ENCODE results near the gene PPA1. TPM values are rescaled to one million over a fixed set of nuclear protein-coding genes. Genes with fewer than 3 reads are reported as not detected.

Gene PPA1
- total RNA-seq, 1 donor from 2014 or later, result 119 TPM

GRCh38 chr10:70221030-70221429, 12.2 kb downstream of the PPA1 start:
- Mint-ChIP-seq H3K9me3 (ENCODE audit: low read depth) (no peaks in the 10 kb centered on the region), H3K4me3 (ENCODE audit: low read depth) (no peak overlapping the region), H3K36me3 (ENCODE audit: insufficient read depth) (peaks cover 12% of the 10 kb centered on the region), H3K27me3 (no peaks in the 10 kb centered on the region), H3K4me1 (ENCODE audit: low read depth) (peaks cover 18% of the 10 kb centered on the region), H3K27ac (no peak overlapping the region)
- TF ChIP-seq CTCF (IDR thresholded peaks at IDR 0.05; ENCODE audit: unreplicated experiment), result no peak
- no peak for DNase-seq (ENCODE audit: low spot score, unreplicated experiment)

GRCh38 chr10:70212879-70213278, 20.4 kb downstream of the PPA1 start:
- Mint-ChIP-seq H3K36me3 (ENCODE audit: insufficient read depth) (peaks cover 29% of the 10 kb centered on the region), H3K4me1 (ENCODE audit: low read depth) (no peaks in the 10 kb centered on the region), H3K4me3 (ENCODE audit: low read depth) (no peak overlapping the region), H3K27ac (no peak overlapping the region), H3K27me3 (no peaks in the 10 kb centered on the region), H3K9me3 (ENCODE audit: low read depth) (no peaks in the 10 kb centered on the region)
- TF ChIP-seq CTCF (IDR thresholded peaks at IDR 0.05; ENCODE audit: unreplicated experiment), result no peak
- DNase-seq (ENCODE audit: low spot score, unreplicated experiment), result no peak

GRCh38 chr10:70212277-70212676, 21.0 kb downstream of the PPA1 start:
- H3K4me1 Mint-ChIP-seq (ENCODE audit: low read depth), result no peaks in the 10 kb centered on the region

GRCh38 chr10:70206762-70207161, 26.5 kb downstream of the PPA1 start:
- Mint-ChIP-seq H3K27ac (no peak overlapping the region), H3K4me3 (ENCODE audit: low read depth) (no peak overlapping the region), H3K9me3 (ENCODE audit: low read depth) (no peaks in the 10 kb centered on the region), H3K27me3 (no peaks in the 10 kb centered on the region), H3K36me3 (ENCODE audit: insufficient read depth) (peaks cover 34% of the 10 kb centered on the region), H3K4me1 (ENCODE audit: low read depth) (no peaks in the 10 kb centered on the region)
- no peak for TF ChIP-seq CTCF (IDR thresholded peaks at IDR 0.05; ENCODE audit: unreplicated experiment)
- no peak for DNase-seq (ENCODE audit: low spot score, unreplicated experiment)

More at GRCh38 chr10:70212277-70212676, 21.0 kb downstream of the PPA1 start:
- H3K9me3 Mint-ChIP-seq (ENCODE audit: low read depth), result no peaks in the 10 kb centered on the region
- peaks cover 31% of the 10 kb centered on the region for H3K36me3 Mint-ChIP-seq (ENCODE audit: insufficient read depth)
- no peak for TF ChIP-seq CTCF (IDR thresholded peaks at IDR 0.05; ENCODE audit: unreplicated experiment)
- no peak overlapping the region for H3K4me3 Mint-ChIP-seq (ENCODE audit: low read depth)
- no peak overlapping the region for H3K27ac Mint-ChIP-seq
- H3K27me3 Mint-ChIP-seq, result no peaks in the 10 kb centered on the region
- no peak for DNase-seq (ENCODE audit: low spot score, unreplicated experiment)

GRCh38 chr10:70201105-70201504, 32.1 kb downstream of the PPA1 start:
- TF ChIP-seq CTCF (IDR thresholded peaks at IDR 0.05; ENCODE audit: unreplicated experiment), result no peak
- Mint-ChIP-seq H3K27me3 (no peaks in the 10 kb centered on the region), H3K4me1 (ENCODE audit: low read depth) (no peaks in the 10 kb centered on the region), H3K4me3 (ENCODE audit: low read depth) (no peak overlapping the region), H3K9me3 (ENCODE audit: low read depth) (no peaks in the 10 kb centered on the region), H3K36me3 (ENCODE audit: insufficient read depth) (peaks cover 39% of the 10 kb centered on the region), H3K27ac (no peak overlapping the region)
- DNase-seq (ENCODE audit: low spot score, unreplicated experiment), result no peak
